Erythroblast (primary cell): ENCODE results near the gene EHMT1.

ENCODE experiments used
- GATA1 ChIP-seq: IDR thresholded peaks from 2 replicates; pipeline ENCODE4 v1.6.1; 2011; ENCODE audit warnings: low read depth, mild to moderate bottlenecking, control low read depth, low read length, moderate library complexity
- POLR2A ChIP-seq: IDR thresholded peaks from 2 replicates; pipeline ENCODE4 v1.6.1; 2011; ENCODE audit warnings: mild to moderate bottlenecking, low read length

GRCh38 chr9:137615387-137615871, 3.4 kb upstream of the EHMT1 start:
- no peak for TF ChIP-seq POLR2A
- no peak for TF ChIP-seq GATA1
